Astrocyte (in vitro differentiated cells and primary cell): ENCODE results near the gene TOX3.

ENCODE experiments used
- CTCF ChIP-seq: IDR thresholded peaks from 2 replicates; pipeline ENCODE4 v1.5.1; 2011; ENCODE audit warnings: low read depth, mild to moderate bottlenecking, inconsistent platforms, low read length, moderate library complexity; ENCODE audit not compliant: insufficient read depth
- EZH2 ChIP-seq: IDR thresholded peaks from 2 replicates; pipeline ENCODE4 v1.6.1; 2012; ENCODE audit warnings: mild to moderate bottlenecking, low read length, inconsistent platforms; ENCODE audit not compliant: insufficient read depth

DNA sequence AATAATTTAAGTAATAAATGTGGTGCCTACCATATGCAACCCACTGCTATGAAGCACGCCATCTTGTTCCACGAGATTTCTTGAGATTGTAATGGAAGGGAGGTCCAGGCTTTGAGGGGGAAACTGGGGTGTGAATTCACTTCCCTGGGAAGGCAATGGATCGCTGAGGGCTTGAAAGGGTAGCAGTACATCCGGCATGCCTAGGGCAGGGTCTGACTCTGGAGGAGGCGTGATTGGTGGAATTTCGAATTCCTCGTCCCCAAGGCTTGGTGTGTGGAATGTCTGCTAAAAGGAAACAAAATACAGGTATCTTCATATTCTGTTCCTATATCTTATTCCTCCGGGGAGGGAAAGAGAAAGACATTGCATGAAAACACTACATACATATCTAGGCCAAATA is 83.0 kb downstream of the TOX3 start:
- no peak for TF ChIP-seq EZH2
- TF ChIP-seq CTCF: no peak
